GM23338 (cell line): ENCODE results near the gene ACTA2. TPM values are rescaled to one million over a fixed set of nuclear protein-coding genes. Genes with fewer than 3 reads are reported as not detected.

ENCODE experiments used
- ATAC-seq: fragments of 200-7000 bp; cut with Tn5 transposase; 3 replicates; pipeline ENCODE4 v1.9.1; 2020
- DNase-seq: peaks from one replicate; pipeline ENCODE4 v3.0.0-alpha.2; 2015; ENCODE audit warnings: low spot score
- H2AFZ ChIP-seq: fragments of 200-600 bp; sonication (generic); 2 replicates; pipeline ENCODE4 v1.8.0; 2016; ENCODE audit warnings: antibody characterized with exemption, mild to moderate bottlenecking, moderate library complexity
- H3F3A ChIP-seq: fragments of 200-600 bp; sonication (generic); replicated peaks from 2 replicates; pipeline ENCODE4 v1.8.0; 2017; ENCODE audit warnings: antibody characterized with exemption, mixed run types, low read depth
- H3K27ac ChIP-seq: fragments of 200-600 bp; sonication (generic); 2 replicates; pipeline ENCODE4 v1.6.1; 2016; ENCODE audit warnings: low read depth
- H3K27me3 ChIP-seq: fragments of 200-600 bp; sonication (generic); 2 replicates; pipeline ENCODE4 v1.8.0; 2016; ENCODE audit warnings: mild to moderate bottlenecking, mixed run types, moderate library complexity; ENCODE audit not compliant: insufficient read depth
- H3K36me3 ChIP-seq: fragments of 200-600 bp; sonication (generic); 2 replicates; pipeline ENCODE4 v1.8.0; 2016; ENCODE audit warnings: mild to moderate bottlenecking; ENCODE audit not compliant: insufficient read depth
- H3K4me1 ChIP-seq: fragments of 200-600 bp; sonication (generic); 2 replicates; pipeline ENCODE4 v1.8.0; 2016; ENCODE audit warnings: mild to moderate bottlenecking, moderate library complexity; ENCODE audit not compliant: insufficient read depth
- H3K4me2 ChIP-seq: fragments of 200-600 bp; sonication (generic); 2 replicates; pipeline ENCODE4 v1.7.1; 2017; ENCODE audit warnings: mixed run types
- H3K4me3 ChIP-seq: fragments of 200-600 bp; sonication (generic); 2 replicates; pipeline ENCODE4 v1.6.1; 2016; ENCODE audit warnings: mixed run types
- H3K79me2 ChIP-seq: fragments of 200-600 bp; sonication (generic); replicated peaks from 2 replicates; pipeline ENCODE4 v1.8.0; 2017; ENCODE audit warnings: mild to moderate bottlenecking; ENCODE audit not compliant: insufficient read depth
- H3K9me2 ChIP-seq: fragments of 200-600 bp; sonication (generic); 2 replicates; pipeline ENCODE4 v1.8.0; 2017; ENCODE audit not compliant: insufficient read depth
- H4K20me1 ChIP-seq: fragments of 200-600 bp; sonication (generic); replicated peaks from 2 replicates; pipeline ENCODE4 v1.8.0; 2017; ENCODE audit warnings: mild to moderate bottlenecking; ENCODE audit not compliant: insufficient read depth
- H3K27ac Mint-ChIP-seq: 2 replicates; pipeline ENCODE4 v1.8.0; 2020; ENCODE audit warnings: inconsistent platforms, mild to moderate bottlenecking, moderate library complexity, mixed read lengths
- H3K27me3 Mint-ChIP-seq: 3 replicates; pipeline ENCODE4 v1.8.0; 2022; ENCODE audit warnings: low read depth, mild to moderate bottlenecking, moderate library complexity, mixed read lengths, inconsistent platforms; ENCODE audit not compliant: insufficient read depth, poor library complexity
- H3K36me3 Mint-ChIP-seq: 3 replicates; pipeline ENCODE4 v1.8.0; 2021; ENCODE audit warnings: low read depth, mild to moderate bottlenecking, inconsistent platforms, moderate library complexity, mixed read lengths
- H3K4me1 Mint-ChIP-seq: 3 replicates; pipeline ENCODE4 v1.8.0; 2020; ENCODE audit warnings: mild to moderate bottlenecking, inconsistent platforms, mixed read lengths
- H3K4me3 Mint-ChIP-seq: 3 replicates; pipeline ENCODE4 v1.8.0; 2021; ENCODE audit warnings: moderate library complexity, mild to moderate bottlenecking, inconsistent platforms, mixed read lengths
- H3K9me3 Mint-ChIP-seq: 3 replicates; pipeline ENCODE4 v1.8.0; 2020; ENCODE audit warnings: moderate library complexity, mild to moderate bottlenecking, inconsistent platforms, mixed read lengths
- CREB1 ChIP-seq: fragments of 250-450 bp; sonication (Bioruptor Pico); IDR thresholded peaks from 2 replicates; pipeline ENCODE4 v1.5.0; 2020; ENCODE audit warnings: low read depth, mild to moderate bottlenecking, moderate library complexity
- EZH2 ChIP-seq: fragments of 200-600 bp; sonication (generic); IDR thresholded peaks from one replicate; pipeline ENCODE4 v1.8.0; 2017; ENCODE audit warnings: antibody characterized with exemption, mild to moderate bottlenecking, low read depth; ENCODE audit not compliant: unreplicated experiment
- EZH2phosphoT487 ChIP-seq: fragments of 200-600 bp; sonication (generic); IDR thresholded peaks from one replicate; pipeline ENCODE4 v1.8.1; 2018; ENCODE audit warnings: antibody characterized with exemption; ENCODE audit not compliant: unreplicated experiment
- JUNB ChIP-seq: IDR thresholded peaks from one replicate; pipeline ENCODE4 v1.6.1; 2016; ENCODE audit warnings: antibody characterized with exemption; ENCODE audit not compliant: unreplicated experiment
- NANOG ChIP-seq: IDR thresholded peaks from 2 replicates; pipeline ENCODE4 v1.6.1; 2016; ENCODE audit warnings: antibody characterized with exemption, borderline replicate concordance
- POLR2AphosphoS5 ChIP-seq: IDR thresholded peaks from 2 replicates; pipeline ENCODE4 v1.6.1; 2016; ENCODE audit warnings: antibody characterized with exemption, low read depth
- STAT1 ChIP-seq: IDR thresholded peaks from one replicate; pipeline ENCODE4 v1.6.1; 2016; ENCODE audit warnings: antibody characterized with exemption; ENCODE audit not compliant: unreplicated experiment
- ZNF114 ChIP-seq: fragments of 250-450 bp; sonication (Bioruptor Pico); IDR thresholded peaks from 2 replicates; pipeline ENCODE4 v1.5.0; 2020; ENCODE audit warnings: mild to moderate bottlenecking, moderate library complexity
- ZNF331 ChIP-seq: fragments of 250-450 bp; sonication (Bioruptor Pico); IDR thresholded peaks from 2 replicates; pipeline ENCODE4 v1.5.0; 2020; ENCODE audit warnings: low read depth, mild to moderate bottlenecking, moderate library complexity
- polyA plus RNA-seq: library from polyadenylated mRNA; unstranded; fragments of >200 nt; fragmentation: Nextera tagmentation; extraction: Ambion mirVana; gene quantifications from 2 replicates; pipeline ENCODE4 v1.2.1, GENCODE V29; 2016
- total RNA-seq: library from RNA; depleted of rRNA; stranded (reverse); fragments of >200 nt; shearing (Covaris generic); gene quantifications from 2 replicates; pipeline ENCODE4 v1.2.3, GENCODE V29; 2014
- TF ChIP-seq, protein P1 (sequence below): IDR thresholded peaks from one replicate; pipeline ENCODE4 v1.6.1; 2018; ENCODE audit warnings: antibody characterized with exemption; ENCODE audit not compliant: unreplicated experiment
- TF ChIP-seq, protein P2 (sequence below), 2 experiments: fragments of 200-600 bp in 1 of 2; sonication (generic) in 1 of 2; conservative IDR thresholded peaks; 2 replicates each; pipeline versions ENCODE4 v1.5.1 to v1.6.1; 2016 to 2017; ENCODE audit warnings: antibody characterized with exemption in 2 of 2, low read depth in 2 of 2, mild to moderate bottlenecking in 2 of 2, moderate library complexity in 1 of 2
- TF ChIP-seq, protein P3 (sequence below): IDR thresholded peaks from 2 replicates; pipeline ENCODE4 v1.6.1; 2016; ENCODE audit warnings: antibody characterized with exemption
- TF ChIP-seq, protein P4 (sequence below): fragments of 250-450 bp; sonication (Bioruptor Pico); IDR thresholded peaks from 2 replicates; pipeline ENCODE4 v1.5.0; 2020; ENCODE audit warnings: mild to moderate bottlenecking, moderate library complexity

The ACTA2 gene
- total and polyA plus RNA-seq, 2 experiments from 2014 or later = 3.4 to 9.4 TPM

DNA sequence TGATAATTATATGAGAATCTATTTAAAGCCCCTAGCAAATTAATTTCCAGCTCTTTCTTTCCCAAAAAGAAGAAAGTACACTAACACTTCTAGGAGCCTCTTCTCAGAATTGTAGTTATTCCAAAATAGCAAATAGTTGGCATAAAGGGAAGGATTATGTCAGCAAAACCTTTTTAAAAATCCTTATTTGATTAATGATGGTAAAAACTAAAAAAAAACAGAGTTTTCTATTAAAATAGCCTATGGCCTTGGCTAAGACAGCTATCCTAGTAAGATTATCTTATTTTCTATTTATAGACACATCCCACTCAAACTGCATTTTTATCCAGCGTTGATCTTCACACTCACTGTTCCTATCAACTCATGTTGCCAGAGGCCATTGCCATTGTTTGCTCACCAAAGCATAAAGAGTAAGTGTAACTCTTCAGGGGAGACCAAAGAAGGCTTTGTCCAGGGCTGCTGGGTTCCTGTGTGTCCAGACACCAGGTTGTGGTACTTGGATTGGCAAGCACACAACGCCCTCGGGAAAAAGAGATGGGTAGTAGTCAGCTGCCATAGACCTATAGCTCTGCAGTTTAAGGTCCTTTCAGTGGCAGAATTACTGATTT is 31.5 kb downstream of the ACTA2 start:
- ATAC-seq (no peak), DNase-seq (no peak)
- no peaks in the 10 kb centered on the region for H3K27me3 ChIP-seq
- no peak overlapping the region for H3K4me3 Mint-ChIP-seq
- H3K27ac Mint-ChIP-seq = no peak overlapping the region
- no peak overlapping the region for H3K4me2 ChIP-seq
- H4K20me1 ChIP-seq = no peaks in the 10 kb centered on the region
- H3K27ac ChIP-seq = no peak overlapping the region
- no peaks in the 10 kb centered on the region for H3K9me3 Mint-ChIP-seq
- no peak overlapping the region for H3K4me3 ChIP-seq
- no peaks in the 10 kb centered on the region for H3K36me3 ChIP-seq
- H2AFZ ChIP-seq = no peak overlapping the region
- TF ChIP-seq EZH2 (no peak), STAT1 (no peak), CREB1 (CRISPR knock-in tag) (no peak), NANOG (no peak), ZNF331 (CRISPR knock-in tag) (no peak), ZNF114 (CRISPR knock-in tag) (no peak), POLR2AphosphoS5 (no peak), EZH2phosphoT487 (no peak), JUNB (no peak)
- TF ChIP-seq, protein P1, sequence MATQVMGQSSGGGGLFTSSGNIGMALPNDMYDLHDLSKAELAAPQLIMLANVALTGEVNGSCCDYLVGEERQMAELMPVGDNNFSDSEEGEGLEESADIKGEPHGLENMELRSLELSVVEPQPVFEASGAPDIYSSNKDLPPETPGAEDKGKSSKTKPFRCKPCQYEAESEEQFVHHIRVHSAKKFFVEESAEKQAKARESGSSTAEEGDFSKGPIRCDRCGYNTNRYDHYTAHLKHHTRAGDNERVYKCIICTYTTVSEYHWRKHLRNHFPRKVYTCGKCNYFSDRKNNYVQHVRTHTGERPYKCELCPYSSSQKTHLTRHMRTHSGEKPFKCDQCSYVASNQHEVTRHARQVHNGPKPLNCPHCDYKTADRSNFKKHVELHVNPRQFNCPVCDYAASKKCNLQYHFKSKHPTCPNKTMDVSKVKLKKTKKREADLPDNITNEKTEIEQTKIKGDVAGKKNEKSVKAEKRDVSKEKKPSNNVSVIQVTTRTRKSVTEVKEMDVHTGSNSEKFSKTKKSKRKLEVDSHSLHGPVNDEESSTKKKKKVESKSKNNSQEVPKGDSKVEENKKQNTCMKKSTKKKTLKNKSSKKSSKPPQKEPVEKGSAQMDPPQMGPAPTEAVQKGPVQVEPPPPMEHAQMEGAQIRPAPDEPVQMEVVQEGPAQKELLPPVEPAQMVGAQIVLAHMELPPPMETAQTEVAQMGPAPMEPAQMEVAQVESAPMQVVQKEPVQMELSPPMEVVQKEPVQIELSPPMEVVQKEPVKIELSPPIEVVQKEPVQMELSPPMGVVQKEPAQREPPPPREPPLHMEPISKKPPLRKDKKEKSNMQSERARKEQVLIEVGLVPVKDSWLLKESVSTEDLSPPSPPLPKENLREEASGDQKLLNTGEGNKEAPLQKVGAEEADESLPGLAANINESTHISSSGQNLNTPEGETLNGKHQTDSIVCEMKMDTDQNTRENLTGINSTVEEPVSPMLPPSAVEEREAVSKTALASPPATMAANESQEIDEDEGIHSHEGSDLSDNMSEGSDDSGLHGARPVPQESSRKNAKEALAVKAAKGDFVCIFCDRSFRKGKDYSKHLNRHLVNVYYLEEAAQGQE = no peak
- TF ChIP-seq, protein P2, sequence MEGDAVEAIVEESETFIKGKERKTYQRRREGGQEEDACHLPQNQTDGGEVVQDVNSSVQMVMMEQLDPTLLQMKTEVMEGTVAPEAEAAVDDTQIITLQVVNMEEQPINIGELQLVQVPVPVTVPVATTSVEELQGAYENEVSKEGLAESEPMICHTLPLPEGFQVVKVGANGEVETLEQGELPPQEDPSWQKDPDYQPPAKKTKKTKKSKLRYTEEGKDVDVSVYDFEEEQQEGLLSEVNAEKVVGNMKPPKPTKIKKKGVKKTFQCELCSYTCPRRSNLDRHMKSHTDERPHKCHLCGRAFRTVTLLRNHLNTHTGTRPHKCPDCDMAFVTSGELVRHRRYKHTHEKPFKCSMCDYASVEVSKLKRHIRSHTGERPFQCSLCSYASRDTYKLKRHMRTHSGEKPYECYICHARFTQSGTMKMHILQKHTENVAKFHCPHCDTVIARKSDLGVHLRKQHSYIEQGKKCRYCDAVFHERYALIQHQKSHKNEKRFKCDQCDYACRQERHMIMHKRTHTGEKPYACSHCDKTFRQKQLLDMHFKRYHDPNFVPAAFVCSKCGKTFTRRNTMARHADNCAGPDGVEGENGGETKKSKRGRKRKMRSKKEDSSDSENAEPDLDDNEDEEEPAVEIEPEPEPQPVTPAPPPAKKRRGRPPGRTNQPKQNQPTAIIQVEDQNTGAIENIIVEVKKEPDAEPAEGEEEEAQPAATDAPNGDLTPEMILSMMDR (conservative IDR thresholded peaks at IDR 0.05; ENCODE audit: low read depth in 2 of 2) = no peak
- TF ChIP-seq, protein P3, sequence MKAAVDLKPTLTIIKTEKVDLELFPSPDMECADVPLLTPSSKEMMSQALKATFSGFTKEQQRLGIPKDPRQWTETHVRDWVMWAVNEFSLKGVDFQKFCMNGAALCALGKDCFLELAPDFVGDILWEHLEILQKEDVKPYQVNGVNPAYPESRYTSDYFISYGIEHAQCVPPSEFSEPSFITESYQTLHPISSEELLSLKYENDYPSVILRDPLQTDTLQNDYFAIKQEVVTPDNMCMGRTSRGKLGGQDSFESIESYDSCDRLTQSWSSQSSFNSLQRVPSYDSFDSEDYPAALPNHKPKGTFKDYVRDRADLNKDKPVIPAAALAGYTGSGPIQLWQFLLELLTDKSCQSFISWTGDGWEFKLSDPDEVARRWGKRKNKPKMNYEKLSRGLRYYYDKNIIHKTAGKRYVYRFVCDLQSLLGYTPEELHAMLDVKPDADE = no peak
- TF ChIP-seq, protein P4, sequence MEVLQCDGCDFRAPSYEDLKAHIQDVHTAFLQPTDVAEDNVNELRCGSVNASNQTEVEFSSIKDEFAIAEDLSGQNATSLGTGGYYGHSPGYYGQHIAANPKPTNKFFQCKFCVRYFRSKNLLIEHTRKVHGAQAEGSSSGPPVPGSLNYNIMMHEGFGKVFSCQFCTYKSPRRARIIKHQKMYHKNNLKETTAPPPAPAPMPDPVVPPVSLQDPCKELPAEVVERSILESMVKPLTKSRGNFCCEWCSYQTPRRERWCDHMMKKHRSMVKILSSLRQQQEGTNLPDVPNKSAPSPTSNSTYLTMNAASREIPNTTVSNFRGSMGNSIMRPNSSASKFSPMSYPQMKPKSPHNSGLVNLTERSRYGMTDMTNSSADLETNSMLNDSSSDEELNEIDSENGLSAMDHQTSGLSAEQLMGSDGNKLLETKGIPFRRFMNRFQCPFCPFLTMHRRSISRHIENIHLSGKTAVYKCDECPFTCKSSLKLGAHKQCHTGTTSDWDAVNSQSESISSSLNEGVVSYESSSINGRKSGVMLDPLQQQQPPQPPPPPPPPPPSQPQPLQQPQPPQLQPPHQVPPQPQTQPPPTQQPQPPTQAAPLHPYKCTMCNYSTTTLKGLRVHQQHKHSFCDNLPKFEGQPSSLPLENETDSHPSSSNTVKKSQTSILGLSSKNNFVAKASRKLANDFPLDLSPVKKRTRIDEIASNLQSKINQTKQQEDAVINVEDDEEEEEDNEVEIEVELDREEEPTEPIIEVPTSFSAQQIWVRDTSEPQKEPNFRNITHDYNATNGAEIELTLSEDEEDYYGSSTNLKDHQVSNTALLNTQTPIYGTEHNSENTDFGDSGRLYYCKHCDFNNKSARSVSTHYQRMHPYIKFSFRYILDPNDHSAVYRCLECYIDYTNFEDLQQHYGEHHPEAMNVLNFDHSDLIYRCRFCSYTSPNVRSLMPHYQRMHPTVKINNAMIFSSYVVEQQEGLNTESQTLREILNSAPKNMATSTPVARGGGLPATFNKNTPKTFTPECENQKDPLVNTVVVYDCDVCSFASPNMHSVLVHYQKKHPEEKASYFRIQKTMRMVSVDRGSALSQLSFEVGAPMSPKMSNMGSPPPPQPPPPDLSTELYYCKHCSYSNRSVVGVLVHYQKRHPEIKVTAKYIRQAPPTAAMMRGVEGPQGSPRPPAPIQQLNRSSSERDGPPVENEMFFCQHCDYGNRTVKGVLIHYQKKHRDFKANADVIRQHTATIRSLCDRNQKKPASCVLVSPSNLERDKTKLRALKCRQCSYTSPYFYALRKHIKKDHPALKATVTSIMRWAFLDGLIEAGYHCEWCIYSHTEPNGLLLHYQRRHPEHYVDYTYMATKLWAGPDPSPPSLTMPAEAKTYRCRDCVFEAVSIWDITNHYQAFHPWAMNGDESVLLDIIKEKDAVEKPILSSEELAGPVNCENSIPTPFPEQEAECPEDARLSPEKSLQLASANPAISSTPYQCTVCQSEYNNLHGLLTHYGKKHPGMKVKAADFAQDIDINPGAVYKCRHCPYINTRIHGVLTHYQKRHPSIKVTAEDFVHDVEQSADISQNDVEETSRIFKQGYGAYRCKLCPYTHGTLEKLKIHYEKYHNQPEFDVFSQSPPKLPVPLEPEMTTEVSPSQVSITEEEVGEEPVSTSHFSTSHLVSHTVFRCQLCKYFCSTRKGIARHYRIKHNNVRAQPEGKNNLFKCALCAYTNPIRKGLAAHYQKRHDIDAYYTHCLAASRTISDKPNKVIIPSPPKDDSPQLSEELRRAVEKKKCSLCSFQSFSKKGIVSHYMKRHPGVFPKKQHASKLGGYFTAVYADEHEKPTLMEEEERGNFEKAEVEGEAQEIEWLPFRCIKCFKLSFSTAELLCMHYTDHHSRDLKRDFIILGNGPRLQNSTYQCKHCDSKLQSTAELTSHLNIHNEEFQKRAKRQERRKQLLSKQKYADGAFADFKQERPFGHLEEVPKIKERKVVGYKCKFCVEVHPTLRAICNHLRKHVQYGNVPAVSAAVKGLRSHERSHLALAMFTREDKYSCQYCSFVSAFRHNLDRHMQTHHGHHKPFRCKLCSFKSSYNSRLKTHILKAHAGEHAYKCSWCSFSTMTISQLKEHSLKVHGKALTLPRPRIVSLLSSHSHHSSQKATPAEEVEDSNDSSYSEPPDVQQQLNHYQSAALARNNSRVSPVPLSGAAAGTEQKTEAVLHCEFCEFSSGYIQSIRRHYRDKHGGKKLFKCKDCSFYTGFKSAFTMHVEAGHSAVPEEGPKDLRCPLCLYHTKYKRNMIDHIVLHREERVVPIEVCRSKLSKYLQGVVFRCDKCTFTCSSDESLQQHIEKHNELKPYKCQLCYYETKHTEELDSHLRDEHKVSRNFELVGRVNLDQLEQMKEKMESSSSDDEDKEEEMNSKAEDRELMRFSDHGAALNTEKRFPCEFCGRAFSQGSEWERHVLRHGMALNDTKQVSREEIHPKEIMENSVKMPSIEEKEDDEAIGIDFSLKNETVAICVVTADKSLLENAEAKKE (CRISPR knock-in tag) = no peak
- H3K4me1 Mint-ChIP-seq = no peaks in the 10 kb centered on the region
- no peaks in the 10 kb centered on the region for H3K27me3 Mint-ChIP-seq
- no peaks in the 10 kb centered on the region for H3K9me2 ChIP-seq
- H3K79me2 ChIP-seq = no peaks in the 10 kb centered on the region
- H3K4me1 ChIP-seq = no peaks in the 10 kb centered on the region
- H3F3A ChIP-seq = no peaks in the 10 kb centered on the region
- H3K36me3 Mint-ChIP-seq = no peaks in the 10 kb centered on the region
